ENCODE measurements around the gene POMP.
"Not testable (repeated sequence)": the region's sequence is repeated elsewhere in the genome, so short reads cannot be mapped to it uniquely, and the experiment has no call there.

The POMP gene

DNA sequence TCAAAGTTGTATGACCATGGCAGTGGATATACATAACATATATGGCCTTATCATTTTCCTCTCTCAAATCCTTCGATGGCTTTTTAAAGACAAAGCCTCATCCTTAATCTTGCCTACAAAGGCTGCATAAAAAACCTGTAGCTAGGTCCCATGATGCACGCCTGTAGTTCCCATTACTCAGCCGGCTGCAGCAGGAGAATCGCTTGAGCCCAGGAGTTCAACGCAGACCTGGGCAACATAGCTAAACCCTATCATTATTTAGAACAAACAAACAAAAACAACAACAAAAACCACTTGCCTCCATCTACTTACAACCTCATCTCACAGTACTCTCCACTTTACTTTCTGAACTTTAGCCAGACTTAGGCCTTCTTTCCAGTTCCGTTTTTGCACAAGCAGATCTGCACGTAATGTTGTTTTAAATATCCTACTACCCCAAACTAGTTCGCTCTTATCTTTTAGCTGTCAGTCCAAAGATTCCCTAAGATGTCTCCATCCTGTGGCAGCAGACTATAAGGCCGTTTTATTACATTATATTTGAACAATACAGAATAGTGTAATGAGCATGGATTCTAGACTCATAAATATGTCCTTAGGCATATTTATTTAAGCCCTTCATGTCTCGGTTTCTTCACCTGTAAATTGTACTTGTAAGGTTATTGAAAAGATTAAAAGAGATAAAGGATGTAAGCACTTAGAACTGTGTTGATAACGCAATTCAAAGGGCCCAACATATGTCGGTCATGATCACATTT is 969 bp upstream of the POMP start:
- peak overlapping the region; percentile 81 for H3K4me2 ChIP-seq
- peaks cover 59% of the 10 kb centered on the region for H3K4me1 ChIP-seq
- H4K20me1 ChIP-seq: peaks cover 40% of the 10 kb centered on the region
- H3K36me3 ChIP-seq: peaks cover 20% of the 10 kb centered on the region
- H3K9me3 ChIP-seq: no peaks in the 10 kb centered on the region
- H3K4me3 ChIP-seq: peak overlapping the region; percentile 93
- peak overlapping the region; percentile 97 for H3K27ac ChIP-seq
- peak overlapping the region; percentile 95 for H3K9ac ChIP-seq
- H3K27me3 ChIP-seq: no peaks in the 10 kb centered on the region
- no peak for TF ChIP-seq Cebpa-rat (IDR thresholded peaks at IDR 0.05)

DNA sequence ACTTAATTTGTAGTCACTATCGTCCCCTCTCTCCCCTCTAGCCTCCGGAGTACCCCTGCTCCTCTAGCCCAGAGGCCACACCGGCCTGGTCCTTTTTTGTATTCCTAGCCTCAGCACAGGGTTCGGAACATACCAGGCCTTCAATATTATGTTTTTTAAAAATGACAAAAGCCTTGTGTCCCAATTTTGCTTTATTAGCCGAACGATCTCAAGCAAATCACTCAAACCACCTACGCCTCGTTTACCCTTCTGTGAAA is 463 bp upstream of the POMP start:
- TF ChIP-seq Cebpa-rat (IDR thresholded peaks at IDR 0.05): no peak
- Histone ChIP-seq H3K36me3 (peaks cover 25% of the 10 kb centered on the region), H3K27me3 (no peaks in the 10 kb centered on the region), H3K4me1 (peaks cover 59% of the 10 kb centered on the region), H3K4me2 (peak overlapping the region; percentile 81), H3K27ac (peak overlapping the region; percentile 97), H3K9me3 (no peaks in the 10 kb centered on the region), H3K4me3 (peak overlapping the region; percentile 93), H3K9ac (peak overlapping the region; percentile 95), H4K20me1 (peaks cover 45% of the 10 kb centered on the region)

DNA sequence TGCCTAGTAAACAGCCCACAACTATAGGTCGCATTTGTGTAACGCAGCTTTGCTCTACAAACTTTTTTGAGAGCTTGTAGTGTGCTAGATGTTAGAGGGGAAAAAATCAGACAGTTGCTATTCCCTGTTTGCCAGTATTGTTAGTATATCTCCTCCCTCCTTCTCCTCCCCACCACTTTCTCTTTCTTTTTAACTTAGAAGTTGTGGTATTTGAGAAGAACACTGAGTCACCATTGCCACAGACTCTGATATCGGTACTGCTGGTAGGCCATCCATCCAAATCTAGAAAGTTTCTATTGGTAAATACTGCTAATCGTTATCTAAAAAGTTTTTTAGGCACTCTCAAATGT is 666 bp downstream of the POMP start:
- peak overlapping the region; percentile 97 for H3K27ac ChIP-seq
- H3K4me3 ChIP-seq: peak overlapping the region; percentile 93
- H3K4me1 ChIP-seq: peaks cover 59% of the 10 kb centered on the region
- H4K20me1 ChIP-seq: peaks cover 56% of the 10 kb centered on the region
- no peaks in the 10 kb centered on the region for H3K27me3 ChIP-seq
- TF ChIP-seq Cebpa-rat (IDR thresholded peaks at IDR 0.05): no peak
- peak overlapping the region; percentile 81 for H3K4me2 ChIP-seq
- no peaks in the 10 kb centered on the region for H3K9me3 ChIP-seq
- peaks cover 36% of the 10 kb centered on the region for H3K36me3 ChIP-seq
- H3K9ac ChIP-seq: peak overlapping the region; percentile 95

DNA sequence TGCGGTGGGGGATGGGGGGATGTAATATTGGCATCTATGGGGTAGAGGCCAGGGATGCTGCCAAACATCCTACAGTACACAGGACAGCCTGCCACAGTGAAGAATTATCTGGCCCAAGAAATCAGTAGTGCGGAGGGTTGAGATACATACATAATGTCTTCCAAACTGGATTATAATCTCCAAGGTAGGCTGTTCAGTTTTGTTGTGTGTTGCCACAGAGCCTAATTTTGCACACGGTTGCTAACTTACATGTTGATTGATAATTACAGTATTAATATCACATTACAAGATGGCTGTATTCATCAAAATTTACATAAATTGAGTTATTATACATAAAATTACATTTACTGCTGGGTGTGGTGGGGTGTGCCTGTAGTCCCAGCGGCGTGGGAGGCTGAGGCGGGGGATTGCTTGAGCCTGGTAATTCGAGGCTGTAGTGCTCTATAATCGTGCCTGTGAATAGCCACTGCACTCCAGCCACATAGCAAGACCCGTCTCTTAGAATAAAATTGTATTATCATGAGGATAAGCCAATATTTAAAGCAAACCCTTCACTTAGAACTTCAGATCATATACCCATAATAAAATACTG is 8.1 kb downstream of the POMP start:
- Histone ChIP-seq H3K4me3 (no peak overlapping the region), H3K27me3 (no peaks in the 10 kb centered on the region), H3K36me3 (peaks cover 97% of the 10 kb centered on the region), H3K4me1 (peaks cover 31% of the 10 kb centered on the region), H3K9ac (no peak overlapping the region), H3K27ac (no peak overlapping the region), H3K9me3 (no peaks in the 10 kb centered on the region), H3K4me2 (no peak overlapping the region), H4K20me1 (peaks cover 93% of the 10 kb centered on the region)
- TF ChIP-seq Cebpa-rat (IDR thresholded peaks at IDR 0.05): no peak

DNA sequence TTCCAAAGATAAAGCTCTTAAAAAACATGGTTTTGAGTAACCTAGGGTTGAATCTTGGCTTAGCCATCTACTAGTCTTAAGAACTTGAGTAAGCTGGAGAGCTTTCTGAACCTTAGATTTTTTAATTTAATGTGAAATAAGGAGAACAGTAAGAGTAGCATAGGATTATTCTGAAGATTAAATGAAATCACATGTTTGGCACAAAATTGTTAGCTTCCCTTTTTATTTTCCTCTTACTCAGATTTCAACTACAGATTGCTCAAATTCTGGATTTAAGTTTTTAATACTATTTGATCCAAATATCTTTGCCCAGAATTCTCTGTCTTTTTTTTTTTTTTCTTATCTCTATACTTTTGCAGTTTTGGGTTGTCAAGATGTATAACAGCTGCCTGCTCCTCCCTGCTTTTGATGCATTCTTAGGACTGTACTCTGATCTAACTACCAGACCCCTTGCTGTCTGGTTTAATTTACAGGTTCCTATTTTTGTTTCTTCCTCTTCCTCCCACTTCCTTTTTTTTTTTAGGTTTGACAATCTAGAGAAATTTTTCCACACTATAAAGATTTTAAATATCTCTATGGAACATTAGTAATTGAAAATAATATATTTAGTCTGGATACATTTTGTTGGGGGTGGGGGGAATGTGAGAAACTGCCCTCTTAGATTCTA is 12.3 kb downstream of the POMP start:
- no peaks in the 10 kb centered on the region for H3K9me3 ChIP-seq
- no peak for TF ChIP-seq Cebpa-rat (IDR thresholded peaks at IDR 0.05)
- H3K4me3 ChIP-seq: no peak overlapping the region
- no peak overlapping the region for H3K9ac ChIP-seq
- no peaks in the 10 kb centered on the region for H3K27me3 ChIP-seq
- peaks cover 84% of the 10 kb centered on the region for H4K20me1 ChIP-seq
- peaks cover 97% of the 10 kb centered on the region for H3K36me3 ChIP-seq
- peak overlapping the region; percentile 15; the same call in 1 of the 2 replicates for H3K4me2 ChIP-seq
- peaks cover 24% of the 10 kb centered on the region for H3K4me1 ChIP-seq
- H3K27ac ChIP-seq: no peak overlapping the region

DNA sequence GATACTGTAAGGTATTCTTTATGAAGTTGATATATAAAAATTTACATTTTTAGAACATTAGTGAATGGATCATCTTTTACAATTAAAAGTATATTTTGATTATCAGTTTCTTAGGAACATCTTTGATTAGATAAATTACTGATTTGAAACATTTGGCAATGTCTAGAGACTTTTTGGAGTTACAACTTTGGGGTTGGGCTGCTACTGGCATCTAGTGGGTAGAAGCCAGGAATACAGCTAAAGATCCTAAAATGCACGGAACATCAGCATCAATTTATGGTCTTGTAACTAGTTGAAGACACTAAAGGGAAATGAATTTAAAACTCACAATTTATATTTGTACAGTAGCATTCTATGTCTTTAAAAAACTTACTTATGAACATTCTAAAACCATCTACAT is 19.9 kb downstream of the POMP start:
- no peak overlapping the region for H3K9ac ChIP-seq
- H3K4me1 ChIP-seq: no peaks in the 10 kb centered on the region
- H3K27ac ChIP-seq: no peak overlapping the region
- peaks cover 65% of the 10 kb centered on the region for H3K36me3 ChIP-seq
- no peak for TF ChIP-seq Cebpa-rat (IDR thresholded peaks at IDR 0.05)
- peaks cover 52% of the 10 kb centered on the region for H4K20me1 ChIP-seq
- H3K4me3 ChIP-seq: no peak overlapping the region
- H3K4me2 ChIP-seq: no peak overlapping the region
- H3K9me3 ChIP-seq: no peaks in the 10 kb centered on the region
- no peaks in the 10 kb centered on the region for H3K27me3 ChIP-seq

DNA sequence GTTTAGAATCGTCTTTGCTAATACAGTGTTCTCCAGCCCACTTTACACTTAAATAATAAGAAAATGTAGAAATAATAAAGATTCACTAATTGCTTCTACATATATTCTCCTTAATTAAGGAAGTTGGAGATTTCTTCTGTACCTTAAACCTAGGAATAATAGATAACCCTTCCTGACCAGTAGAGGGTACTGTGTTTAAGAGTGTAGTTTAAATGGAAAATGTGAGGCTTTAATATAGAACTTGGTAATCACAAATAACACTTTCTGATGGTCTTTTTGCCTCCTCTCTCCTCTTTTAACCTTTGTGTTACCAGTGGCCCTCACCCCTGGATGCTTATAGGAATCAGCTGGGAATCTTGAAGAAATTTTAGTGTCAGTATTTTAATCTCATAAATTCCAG is 20.7 kb downstream of the POMP start:
- Histone ChIP-seq H3K36me3 (peaks cover 56% of the 10 kb centered on the region), H3K9me3 (no peaks in the 10 kb centered on the region), H4K20me1 (peaks cover 44% of the 10 kb centered on the region), H3K27ac (no peak overlapping the region), H3K27me3 (no peaks in the 10 kb centered on the region), H3K4me1 (no peaks in the 10 kb centered on the region), H3K4me3 (no peak overlapping the region), H3K4me2 (no peak overlapping the region), H3K9ac (no peak overlapping the region)
- no peak for TF ChIP-seq Cebpa-rat (IDR thresholded peaks at IDR 0.05)

DNA sequence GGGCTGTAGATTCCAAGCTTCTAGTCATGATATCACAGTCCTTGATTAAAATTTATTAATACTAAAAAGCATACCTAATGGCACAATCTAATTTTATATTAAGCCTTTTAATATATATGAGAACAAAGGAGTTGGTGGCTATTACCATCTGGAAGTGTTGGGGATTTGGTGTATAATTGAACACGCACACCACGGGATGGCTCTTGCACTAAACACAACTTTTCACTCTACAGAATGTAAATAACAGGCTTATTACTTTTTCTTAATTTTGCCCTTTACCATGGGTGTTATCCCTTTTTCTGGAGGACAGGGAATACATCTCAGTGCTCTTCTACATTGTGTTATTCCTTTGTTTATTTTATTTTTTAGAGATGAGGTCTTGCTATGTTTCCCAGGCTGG is 21.6 kb downstream of the POMP start:
- Histone ChIP-seq H3K36me3 (peaks cover 47% of the 10 kb centered on the region), H3K4me3 (no peak overlapping the region), H3K27ac (no peak overlapping the region), H3K27me3 (no peaks in the 10 kb centered on the region), H3K9me3 (no peaks in the 10 kb centered on the region), H3K4me1 (no peaks in the 10 kb centered on the region), H3K9ac (no peak overlapping the region), H4K20me1 (peaks cover 34% of the 10 kb centered on the region), H3K4me2 (no peak overlapping the region)
- TF ChIP-seq Cebpa-rat (IDR thresholded peaks at IDR 0.05): no peak

DNA sequence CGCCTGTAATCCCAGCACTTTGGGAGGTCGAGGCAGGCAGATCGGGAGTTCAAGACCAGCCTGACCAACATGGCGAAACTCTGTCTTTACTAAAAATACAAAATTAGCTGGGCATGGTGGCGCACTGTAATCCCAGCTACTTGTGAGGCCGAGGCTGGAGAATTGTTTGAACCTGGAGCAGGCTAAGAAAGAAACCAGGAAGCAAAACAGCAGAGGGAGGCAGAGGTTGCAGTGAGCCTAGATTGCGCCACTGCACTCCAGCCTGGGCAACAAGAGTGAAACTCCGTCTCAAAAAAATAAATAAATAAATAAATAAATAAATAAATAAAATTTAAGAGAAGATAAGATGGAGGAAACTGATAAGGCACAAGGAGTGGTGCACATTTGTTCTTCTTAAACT is 24.2 kb downstream of the POMP start:
- H3K27me3 ChIP-seq, H3K9ac ChIP-seq, H3K4me1 ChIP-seq: not testable (repeated sequence)

DNA sequence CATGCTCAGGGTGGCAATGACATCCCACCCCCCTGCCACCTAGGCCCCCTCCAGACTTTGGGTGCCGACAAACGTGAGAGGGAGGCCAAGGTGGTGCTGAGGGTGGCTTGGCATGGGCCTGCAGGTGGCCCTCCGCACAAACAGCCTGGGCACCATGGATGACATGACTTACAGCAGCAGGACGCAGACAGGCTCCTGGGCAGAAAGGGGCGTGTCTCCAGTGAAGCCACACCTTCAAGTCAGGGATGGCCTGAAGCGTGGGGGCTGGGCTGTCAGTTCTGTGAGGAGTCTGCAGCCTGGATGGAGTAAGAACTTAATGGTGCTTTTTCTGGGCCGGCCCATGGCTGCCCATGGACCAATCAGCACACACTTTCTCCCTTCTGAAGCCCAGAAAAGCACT is 25.3 kb downstream of the POMP start:
- Histone ChIP-seq H3K9me3 (peaks cover 6% of the 10 kb centered on the region), H3K27me3 (no peaks in the 10 kb centered on the region), H4K20me1 (peaks cover 3% of the 10 kb centered on the region), H3K4me3 (no peak overlapping the region), H3K27ac (no peak overlapping the region), H3K4me1 (no peaks in the 10 kb centered on the region), H3K9ac (no peak overlapping the region), H3K36me3 (peaks cover 17% of the 10 kb centered on the region), H3K4me2 (no peak overlapping the region)
- TF ChIP-seq Cebpa-rat (IDR thresholded peaks at IDR 0.05): no peak

More for the DNA sequence above, 24.2 kb downstream of the POMP start:
- H3K36me3 ChIP-seq: peaks cover 23% of the 10 kb centered on the region
- H4K20me1 ChIP-seq, H3K9me3 ChIP-seq, H3K4me2 ChIP-seq, H3K27ac ChIP-seq, H3K4me3 ChIP-seq: not testable (repeated sequence)

Measured in BLaER1 (cell line).